Thoracic aorta (tissue), 2 donors: Measurements from ENCODE around the gene SOHLH1. TPM values are rescaled to one million over a fixed set of nuclear protein-coding genes. Genes with fewer than 3 reads are reported as not detected.

Source experiments
- ATAC-seq: fragments of 150-250 bp; one replicate; pipeline ENCODE4 v1.8.0; 2017; ENCODE audit warnings: low read depth; ENCODE audit not compliant: insufficient number of reproducible peaks, low FRiP score
- DNase-seq: peaks from one replicate; pipeline ENCODE4 v3.0.0-alpha.2; 2020; ENCODE audit warnings: low spot score
- H3K27ac ChIP-seq, 2 donors: fragments of 200-600 bp; sonication (generic); 1 replicate in 1 of 2; 2 replicates in 1 of 2; pipeline ENCODE4 v1.5.1; 2016; ENCODE audit warnings: mild to moderate bottlenecking in 2 of 2, moderate library complexity in 2 of 2
- H3K27me3 ChIP-seq: fragments of 200-600 bp; sonication (generic); replicated peaks from 2 replicates; pipeline ENCODE4 v1.6.0; 2016; ENCODE audit warnings: mild to moderate bottlenecking; ENCODE audit not compliant: insufficient read depth
- H3K36me3 ChIP-seq: fragments of 200-600 bp; sonication (generic); one replicate; pipeline ENCODE4 v1.5.1; 2016
- H3K4me1 ChIP-seq, 2 donors: fragments of 200-600 bp; sonication (generic); 1 replicate in 1 of 2; 2 replicates in 1 of 2; pipeline versions ENCODE4 v1.5.1 to v1.6.0; 2016; ENCODE audit warnings: low read depth in 2 of 2, mild to moderate bottlenecking in 1 of 2; ENCODE audit not compliant: control insufficient read depth in 1 of 2
- H3K4me3 ChIP-seq: fragments of 200-600 bp; sonication (generic); 2 replicates; pipeline ENCODE4 v1.5.1; 2016; ENCODE audit warnings: mild to moderate bottlenecking
- H3K9me3 ChIP-seq: fragments of 200-600 bp; sonication (generic); 2 replicates; pipeline ENCODE4 v1.5.1; 2016
- CTCF ChIP-seq: fragments of 200-600 bp; sonication (generic); IDR thresholded peaks from one replicate; pipeline ENCODE4 v1.5.1; 2019; ENCODE audit warnings: antibody characterized with exemption
- total RNA-seq, 2 donors: library from RNA; depleted of rRNA; stranded (reverse); fragments of >200 nt; gene quantifications; one replicate each; pipeline versions ENCODE4 v1.1.0 to v1.2.3, GENCODE V29; 2016

Gene SOHLH1
- total RNA-seq, 2 donors from 2014 or later: not detected

GRCh38 chr9:135719472-135719871 is 20.2 kb upstream of the SOHLH1 start:
- Histone ChIP-seq H3K9me3 (no peaks in the 10 kb centered on the region), H3K27me3 (no peaks in the 10 kb centered on the region), H3K4me1 (no peaks in the 10 kb centered on the region), H3K4me3 (no peak overlapping the region), H3K36me3 (no peaks in the 10 kb centered on the region), H3K27ac (no peak overlapping the region)
- no peak for ATAC-seq
- no peak for DNase-seq
- no peak for TF ChIP-seq CTCF

GRCh38 chr9:135718616-135719015 is 19.3 kb upstream of the SOHLH1 start:
- Histone ChIP-seq H3K4me3 (no peak overlapping the region), H3K36me3 (no peaks in the 10 kb centered on the region), H3K4me1 (no peaks in the 10 kb centered on the region), H3K27ac (no peak overlapping the region), H3K27me3 (no peaks in the 10 kb centered on the region), H3K9me3 (no peaks in the 10 kb centered on the region)
- no peak for TF ChIP-seq CTCF
- DNase-seq: no peak
- no peak for ATAC-seq

GRCh38 chr9:135717410-135717809 is 18.1 kb upstream of the SOHLH1 start:
- Histone ChIP-seq H3K9me3 (no peaks in the 10 kb centered on the region), H3K36me3 (no peaks in the 10 kb centered on the region), H3K27ac (no peak overlapping the region), H3K27me3 (no peaks in the 10 kb centered on the region), H3K4me1 (no peaks in the 10 kb centered on the region), H3K4me3 (no peak overlapping the region)
- no peak for ATAC-seq
- no peak for TF ChIP-seq CTCF
- no peak for DNase-seq

- Histone ChIP-seq H3K36me3 (no peaks in the 10 kb centered on the region), H3K4me1 (no peaks in the 10 kb centered on the region), H3K9me3 (no peaks in the 10 kb centered on the region), H3K27me3 (no peaks in the 10 kb centered on the region), H3K27ac (no peak overlapping the region), H3K4me3 (no peak overlapping the region)
- DNase-seq: no peak
- ATAC-seq: no peak
- no peak for TF ChIP-seq CTCF
Measured at GRCh38 chr9:135716045-135716444, 16.8 kb upstream of the SOHLH1 start.

- Histone ChIP-seq H3K4me3 (no peak overlapping the region), H3K9me3 (no peaks in the 10 kb centered on the region), H3K36me3 (no peaks in the 10 kb centered on the region), H3K27me3 (no peaks in the 10 kb centered on the region), H3K27ac (no peak overlapping the region), H3K4me1 (no peaks in the 10 kb centered on the region)
- no peak for TF ChIP-seq CTCF
- DNase-seq (no peak), ATAC-seq (no peak)
Measured at GRCh38 chr9:135715056-135715595, 15.8 kb upstream of the SOHLH1 start.
